NCI-H2227 treated with DMSO at 0.1 percent for 48 hours (cell line): ENCODE data around the gene GALNT12.
A peak's percentile ranks its signal among the peaks of the same experiment; 100 is the strongest.

ENCODE experiments used
- DNase-seq: peaks from one replicate; lab custom pipeline; 2025; lab: John Stamatoyannopoulos, UW

Gene GALNT12

DNA sequence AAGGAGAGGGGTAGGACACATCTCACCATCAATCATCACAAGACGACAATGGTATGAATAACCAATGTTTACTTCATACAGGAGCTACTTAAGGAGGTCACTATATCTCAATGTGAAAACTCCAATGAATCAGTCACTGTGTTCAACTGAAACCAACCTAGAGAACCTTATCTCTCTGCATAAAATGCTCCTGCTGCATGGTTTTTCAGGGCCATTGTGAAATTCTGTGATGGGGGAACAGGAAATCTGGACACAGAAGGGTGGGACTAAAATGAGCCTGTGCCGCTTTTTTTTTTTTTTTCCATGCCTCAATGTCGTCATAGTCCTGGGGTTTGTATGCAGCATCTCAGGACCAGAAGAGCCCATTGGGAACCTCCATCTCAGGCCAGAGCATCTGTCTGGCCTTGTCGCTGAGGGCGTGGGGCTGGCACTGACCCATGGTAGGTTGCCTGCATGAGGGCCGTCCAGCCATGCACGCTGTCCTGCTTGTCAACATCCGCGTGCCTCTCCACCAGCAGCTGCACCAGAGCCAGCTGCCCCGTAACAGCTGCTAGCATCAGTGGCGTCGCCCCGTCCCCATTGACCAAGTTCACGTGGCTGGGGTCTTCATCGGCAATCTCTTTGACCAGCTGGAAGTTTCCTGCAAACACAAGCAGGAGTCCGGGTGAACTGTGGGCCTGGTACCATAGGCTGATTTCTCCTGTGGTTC is 23.8 kb upstream of the GALNT12 start:
- no peak for DNase-seq

DNA sequence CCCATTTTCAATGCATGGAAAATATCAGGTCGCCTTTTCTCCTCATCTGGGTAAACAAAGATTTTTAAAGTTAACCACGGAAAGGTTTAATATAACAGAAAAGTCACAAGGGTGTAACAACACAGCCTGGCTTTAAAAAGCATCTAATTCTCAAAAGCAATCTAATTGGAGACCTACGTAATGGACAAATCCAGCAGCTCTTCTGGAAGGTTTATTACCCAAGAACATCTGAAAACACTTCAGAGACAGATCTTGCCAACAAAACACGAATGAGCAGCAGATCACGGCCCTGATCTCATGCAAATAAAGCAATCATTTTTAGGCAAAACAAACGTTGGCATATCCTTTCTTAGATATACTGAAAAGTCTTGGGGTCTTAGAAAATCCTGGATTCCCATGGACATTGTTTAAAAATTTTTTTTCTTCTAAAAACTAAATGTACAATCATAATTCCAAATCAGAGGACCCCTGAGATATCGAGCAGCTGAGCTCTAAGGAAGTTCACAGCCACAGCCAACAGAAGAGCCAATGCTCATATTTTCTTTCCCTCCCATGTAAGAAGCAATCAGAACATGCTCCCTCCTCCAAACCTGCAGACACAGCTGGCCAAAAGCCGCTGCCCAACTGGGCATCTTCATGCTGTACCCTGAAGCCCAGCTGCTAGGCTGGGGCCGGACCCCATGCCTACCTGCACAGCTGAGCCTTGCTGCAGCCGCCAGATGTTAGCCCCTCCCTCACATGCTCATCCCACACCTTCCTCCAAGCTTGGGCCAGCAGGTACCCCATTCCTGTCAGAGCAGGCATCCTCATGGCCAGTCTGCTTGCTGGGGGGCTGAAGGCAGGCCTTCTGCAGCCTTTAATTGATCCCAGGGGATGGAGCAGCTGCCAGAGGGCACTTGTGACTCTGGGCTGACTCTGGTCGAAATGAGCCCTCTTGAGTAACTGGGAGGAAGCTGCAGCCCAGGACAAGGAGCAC is 22.4 kb upstream of the GALNT12 start:
- no peak for DNase-seq

DNA sequence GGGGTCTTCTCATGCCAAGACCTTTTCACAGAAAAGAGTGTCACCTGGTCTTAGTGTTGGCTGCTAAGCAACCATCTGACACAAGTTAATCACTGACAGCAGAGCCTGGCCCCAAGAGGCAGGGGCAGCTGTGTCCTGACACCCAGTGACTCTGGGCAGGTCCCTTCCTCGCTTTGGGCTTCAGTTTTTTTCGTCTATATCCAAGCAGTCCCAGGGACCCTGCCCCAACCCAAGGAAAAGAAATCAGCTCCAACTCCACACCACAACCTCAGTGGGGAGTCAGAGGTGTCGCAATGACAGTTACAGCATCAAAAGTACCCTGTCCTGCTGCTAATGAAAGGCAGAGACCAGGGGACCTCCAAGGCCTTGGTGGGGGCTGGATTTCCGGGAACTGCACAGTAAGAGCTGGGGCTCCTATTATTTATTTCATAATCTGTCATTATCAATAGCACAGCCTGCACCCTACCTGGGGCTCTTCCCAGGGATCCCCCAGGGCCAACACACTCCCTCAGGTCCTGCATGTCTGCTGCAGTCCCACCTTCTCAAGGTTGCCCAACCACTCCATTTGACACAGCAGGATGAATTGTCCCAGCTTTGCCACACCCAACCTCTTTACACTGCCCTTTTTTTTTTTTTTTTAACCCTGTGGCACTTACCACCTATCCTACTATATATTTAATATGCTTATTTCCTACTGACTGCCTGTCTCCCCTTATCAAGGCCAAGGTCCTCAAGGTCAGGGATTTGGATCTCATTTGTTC is 20.5 kb upstream of the GALNT12 start:
- DNase-seq: no peak

DNA sequence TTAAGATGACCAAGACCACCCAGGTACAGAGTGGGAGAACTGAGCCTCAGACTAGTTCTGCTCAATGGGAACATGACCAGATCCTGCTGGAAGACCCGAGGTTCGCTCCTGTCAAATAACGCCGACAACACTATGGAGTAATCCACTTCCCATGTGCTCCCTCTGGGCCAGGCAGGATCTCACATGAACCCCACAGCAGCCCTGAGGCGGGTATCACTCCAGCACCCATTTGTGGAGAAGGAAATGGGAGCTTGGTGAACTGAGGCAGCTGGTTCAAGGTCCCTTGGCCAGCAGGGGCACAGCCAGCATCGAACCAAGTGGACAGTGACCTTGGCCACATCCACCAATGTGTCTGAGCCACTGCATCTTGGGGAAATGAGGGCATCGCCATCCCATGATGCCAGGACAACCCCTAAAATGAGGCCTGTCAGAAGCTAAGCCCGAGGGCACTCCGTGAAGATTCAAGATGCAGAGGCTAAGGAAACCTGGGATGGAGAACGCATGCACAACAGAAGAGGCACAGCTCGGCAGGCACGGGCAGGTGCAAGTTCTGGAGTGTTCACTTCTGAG is 19.6 kb upstream of the GALNT12 start:
- no peak for DNase-seq

DNA sequence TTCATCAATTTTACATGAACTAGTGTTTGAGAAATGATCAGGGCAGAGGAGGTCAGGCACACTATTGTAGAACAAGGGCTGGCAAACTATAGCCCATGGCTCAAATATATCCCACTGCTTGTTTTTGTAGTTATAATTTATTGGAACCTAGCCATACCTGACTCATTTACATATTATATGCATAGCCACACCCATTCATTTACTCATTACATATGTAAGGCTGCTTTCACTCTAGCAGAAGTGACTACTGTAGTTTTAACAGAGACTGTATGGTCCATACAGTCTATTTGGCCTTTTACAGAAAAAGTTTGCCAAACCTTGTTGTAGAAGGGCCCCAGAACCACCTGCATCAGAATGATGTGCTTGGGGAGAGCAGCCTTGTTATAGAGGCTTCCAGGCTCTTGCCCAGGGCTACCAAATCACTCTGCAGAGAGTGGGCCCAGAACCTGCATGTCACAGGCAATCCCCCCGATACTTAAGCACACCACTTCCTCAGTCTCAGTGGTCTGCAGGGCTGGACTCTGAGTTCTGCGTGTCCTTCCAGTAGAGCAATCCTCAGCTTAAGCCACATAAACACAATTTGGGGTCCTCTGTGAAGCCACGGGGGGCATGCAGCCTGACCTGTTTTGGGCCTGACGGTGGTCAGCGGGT is 17.9 kb upstream of the GALNT12 start:
- no peak for DNase-seq

DNA sequence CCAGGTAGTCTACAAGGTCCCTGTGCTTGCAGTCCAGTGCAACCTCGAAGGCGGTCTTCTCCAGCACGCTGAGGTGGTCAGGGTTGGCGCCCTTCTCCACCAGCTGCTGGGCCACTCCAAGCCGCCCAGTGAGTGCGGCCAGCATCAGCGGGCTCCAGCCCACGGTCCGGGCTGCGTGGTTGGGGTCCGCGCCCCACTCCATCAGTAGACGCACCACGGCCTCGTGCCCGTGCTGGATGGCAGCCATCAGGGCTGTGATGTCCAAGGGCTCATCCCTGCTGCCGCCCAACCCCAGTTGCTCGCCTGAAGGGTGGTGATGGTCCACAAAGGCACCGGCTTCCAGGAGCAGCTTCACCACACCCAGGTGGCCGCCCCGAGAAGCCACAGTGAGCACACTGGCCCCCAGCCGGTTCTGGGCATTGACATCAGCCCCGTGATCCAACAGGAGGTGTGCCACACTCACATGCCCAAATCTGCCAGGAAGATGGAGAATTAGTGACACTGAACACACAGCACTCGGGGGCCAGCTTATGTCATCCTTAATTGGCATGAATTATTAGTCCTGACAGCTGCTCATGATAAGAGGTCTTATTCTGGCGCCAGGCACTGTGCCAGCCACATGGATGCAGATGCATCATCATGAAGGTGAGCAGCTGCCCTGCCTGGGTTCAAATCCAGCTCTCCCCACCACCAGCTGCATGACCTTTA is 17.2 kb upstream of the GALNT12 start:
- DNase-seq: no peak

DNA sequence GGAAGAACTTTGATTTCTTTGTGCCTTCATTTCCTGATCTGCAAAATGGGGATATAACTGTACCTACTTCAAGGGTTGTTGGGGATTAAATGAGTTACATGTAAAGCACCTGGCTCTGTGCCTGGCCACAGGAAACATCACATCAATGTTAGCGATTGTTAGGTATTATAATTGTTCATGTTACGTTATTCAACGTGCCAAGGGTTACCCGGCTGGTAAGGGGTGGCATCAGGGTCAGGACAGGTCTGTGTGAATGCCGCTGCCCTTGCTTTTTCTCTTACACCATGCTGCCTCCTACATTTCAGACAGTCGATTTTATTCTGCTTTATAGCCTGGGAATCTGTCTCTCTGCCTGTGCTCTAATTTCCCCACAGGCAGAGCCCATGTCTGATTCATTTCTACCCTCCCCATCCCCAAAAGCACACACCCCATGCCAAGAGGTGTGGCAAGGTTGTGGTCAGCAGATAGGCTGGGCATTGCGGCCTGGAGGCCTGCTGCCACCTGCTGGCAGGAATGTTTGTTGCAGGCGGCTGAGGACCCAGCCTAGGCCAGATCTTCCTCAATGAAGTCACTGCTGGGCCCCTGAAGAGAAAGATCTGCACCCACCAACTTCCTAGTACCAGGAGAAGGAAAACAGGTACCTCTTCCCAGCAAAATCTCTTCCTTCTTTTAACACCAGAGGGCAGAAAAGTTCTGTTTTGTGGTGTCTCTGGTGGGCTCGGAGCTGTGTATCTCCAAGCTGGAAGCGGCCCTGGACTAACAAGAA is 16.4 kb upstream of the GALNT12 start:
- no peak for DNase-seq

DNA sequence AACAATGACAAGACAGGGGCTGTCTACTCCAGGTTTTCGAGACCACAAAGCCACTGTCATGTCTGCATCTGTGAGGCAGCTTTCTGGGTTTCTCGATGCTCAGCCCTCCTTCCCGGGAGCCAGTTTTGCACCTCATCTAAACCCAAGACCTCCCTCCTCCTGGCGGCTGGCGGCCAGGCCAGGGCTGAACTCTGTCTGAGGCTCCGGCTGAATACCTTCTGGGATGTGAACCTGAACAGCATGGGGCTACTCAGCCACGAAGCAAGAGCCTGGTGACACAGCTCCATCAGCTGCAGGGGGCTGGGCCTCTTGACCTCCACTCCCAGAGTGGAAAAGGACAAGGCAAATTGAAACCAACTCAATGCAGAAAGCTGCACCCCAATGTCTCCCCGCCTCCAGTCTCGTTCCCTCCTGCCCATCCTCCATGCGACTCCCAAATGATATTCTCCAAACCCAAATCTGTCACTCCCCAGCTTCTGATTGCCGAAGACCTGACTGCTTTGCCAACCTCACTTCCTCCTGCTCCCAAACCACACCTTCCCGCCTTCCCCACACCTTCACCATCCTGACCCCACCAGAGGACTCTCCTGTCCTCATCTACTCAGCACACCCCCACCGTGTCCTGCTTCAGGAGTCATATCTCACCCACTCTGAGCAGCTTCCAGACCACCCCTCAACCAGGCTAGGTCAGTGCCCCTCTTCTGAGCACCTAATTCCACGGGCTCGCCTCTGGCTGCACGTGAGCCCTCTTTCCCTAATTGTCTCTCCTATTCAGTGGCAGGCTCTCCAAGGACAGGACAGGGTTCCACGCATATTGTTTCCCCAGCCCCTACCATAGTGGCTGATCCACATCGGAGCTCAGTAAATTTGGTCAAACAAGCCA is 15.6 kb upstream of the GALNT12 start:
- no peak for DNase-seq

DNA sequence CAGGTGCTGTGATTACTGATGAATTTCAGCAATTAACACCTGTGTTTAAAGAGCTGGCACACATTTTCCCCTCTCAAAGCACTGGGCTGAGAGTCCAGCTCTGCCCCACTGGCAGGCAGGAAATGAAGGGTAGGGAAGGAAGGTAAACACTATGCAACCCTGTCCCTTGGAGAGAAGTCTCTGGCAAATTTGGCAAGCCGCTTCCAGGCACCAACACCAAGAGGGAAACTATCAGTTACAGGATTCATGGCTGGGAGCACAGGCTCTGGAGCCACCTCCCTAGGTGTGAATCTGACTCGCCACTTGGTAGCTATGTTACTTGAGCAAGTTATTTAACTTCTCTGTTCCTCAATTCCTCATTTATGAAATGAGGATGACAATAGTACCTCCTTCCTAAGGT is 14.4 kb upstream of the GALNT12 start:
- no peak for DNase-seq

DNA sequence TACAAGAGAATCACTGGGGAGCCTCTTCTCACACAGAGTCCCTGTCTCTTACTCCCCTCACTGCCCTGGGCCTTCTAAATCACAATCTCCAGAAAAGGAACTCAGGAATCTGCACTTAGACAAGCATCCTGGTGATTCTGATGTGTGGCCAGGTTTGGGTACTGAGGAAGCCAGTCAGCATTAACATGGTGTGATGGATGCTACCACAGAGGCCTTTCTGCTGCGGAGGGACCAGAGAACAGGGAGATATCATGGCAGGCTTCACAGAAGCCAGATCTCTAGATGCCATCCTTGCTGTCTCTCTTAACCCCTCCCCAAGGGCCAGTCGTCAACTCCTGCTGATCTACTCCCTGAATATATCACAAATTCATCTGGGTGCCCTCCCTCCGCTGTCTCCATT is 12.7 kb upstream of the GALNT12 start:
- DNase-seq: no peak

DNA sequence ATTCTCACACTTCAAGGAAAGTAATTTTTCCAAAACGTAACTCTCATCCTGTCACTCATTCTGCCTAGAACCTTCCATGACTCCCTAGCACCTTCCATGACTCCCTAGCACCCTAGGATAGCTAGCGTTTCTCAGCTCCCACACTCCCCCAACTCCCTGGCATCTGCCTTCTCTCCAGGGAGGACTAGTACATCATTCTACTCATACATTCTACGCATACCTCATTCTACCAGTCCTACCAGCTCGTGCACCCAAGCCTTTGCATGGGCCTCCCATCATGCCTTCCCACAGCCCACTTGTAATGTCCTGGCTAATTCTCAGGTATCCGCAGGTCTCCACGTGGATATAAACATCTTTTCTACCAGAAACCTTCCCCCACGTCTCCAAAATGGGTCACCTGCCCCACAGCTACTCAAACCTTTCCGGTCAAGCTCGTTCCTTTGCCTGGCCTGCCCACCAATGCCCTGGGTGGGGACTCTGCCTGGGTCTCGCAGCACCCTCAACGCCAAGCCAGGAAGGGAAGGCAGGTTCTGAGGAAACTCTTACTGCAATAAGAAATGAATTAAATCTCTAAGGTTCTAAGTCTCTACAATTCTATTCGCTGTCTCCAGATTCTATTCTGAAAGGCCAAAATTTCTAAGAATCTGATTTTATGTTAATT is 12.0 kb upstream of the GALNT12 start:
- DNase-seq: no peak

DNA sequence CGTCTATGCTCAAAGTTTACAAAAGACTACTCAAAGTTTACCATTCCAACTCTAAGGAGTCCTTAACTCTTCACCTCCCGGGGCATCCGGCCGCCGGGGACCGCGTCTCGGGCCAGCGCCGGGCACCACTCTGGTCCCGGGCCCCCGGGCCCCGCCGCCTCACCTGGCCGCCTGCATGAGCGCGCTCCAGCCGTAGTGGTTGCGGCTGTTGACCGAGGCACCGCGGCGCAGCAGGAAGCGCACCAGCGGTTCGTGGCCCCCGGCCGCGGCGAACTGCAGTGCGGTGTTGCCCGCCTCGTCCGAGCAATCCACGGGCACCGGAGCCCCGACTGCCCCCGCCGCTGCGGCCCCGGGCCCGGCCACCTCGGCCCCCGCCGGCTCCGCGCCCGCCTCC is 11.5 kb upstream of the GALNT12 start:
- no peak for DNase-seq

DNA sequence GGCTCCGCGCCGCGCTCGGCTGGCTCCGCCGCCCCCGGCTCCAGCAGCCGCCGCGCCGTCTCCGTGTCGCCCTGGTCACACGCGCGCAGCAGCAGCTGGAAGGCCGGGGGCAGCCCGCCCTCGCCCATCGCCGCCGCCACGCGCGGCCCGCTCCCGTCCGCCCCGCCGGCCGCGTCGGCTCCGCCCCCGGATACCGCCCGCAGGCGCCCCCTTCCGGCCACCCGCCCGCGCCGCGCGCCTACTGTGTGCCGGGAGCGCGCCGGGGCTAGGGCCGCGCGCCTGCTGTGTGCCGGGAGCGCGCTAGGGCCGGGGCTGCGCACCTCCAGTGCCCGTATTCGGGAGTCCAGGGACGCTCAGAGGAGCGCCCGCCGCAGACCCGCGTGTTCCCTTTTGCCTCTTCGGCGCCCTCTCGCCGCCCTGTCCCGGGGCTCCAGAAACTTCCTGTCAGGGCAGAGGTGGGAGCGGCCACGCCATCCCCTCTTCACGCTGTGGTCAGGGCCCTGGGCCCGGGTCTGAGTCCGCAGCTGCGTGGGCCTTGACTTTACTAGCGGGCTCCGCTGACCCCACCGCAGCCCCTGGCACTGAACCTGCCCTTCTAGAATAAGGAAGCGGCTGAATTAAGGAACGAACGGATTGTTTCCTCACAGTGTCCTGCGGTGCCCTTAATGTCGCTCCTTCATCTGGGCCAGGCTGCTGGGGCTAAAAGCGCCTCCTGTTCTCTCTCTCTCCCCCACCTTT is 10.9 kb upstream of the GALNT12 start, which contains the start of gene ANKS6:
TSS of gene ANKS6 (minus strand) at position 192 of the 738 bp plus-strand sequence. CDS start at position 128, 64 bp downstream.
- peak; percentile 47 for DNase-seq

DNA sequence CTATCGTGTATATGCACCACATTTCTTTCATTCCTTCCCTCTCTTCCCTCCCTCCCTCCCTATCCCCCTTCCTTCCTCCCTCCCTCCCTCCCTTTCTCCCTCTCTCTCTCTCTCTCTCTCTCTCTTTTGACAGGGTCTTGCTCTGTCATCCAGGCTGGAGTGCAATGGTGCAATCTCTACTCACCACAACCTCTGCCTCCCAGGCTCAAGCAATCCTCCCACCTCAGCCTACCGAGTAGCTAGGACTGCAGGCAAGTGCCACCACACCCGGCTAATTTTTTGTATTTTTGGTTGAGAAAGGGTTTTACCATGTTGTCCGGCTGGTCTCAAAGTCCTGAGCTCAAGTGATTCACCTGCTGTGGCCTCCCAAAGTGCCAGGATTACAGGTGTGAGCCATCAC is 10.0 kb upstream of the GALNT12 start:
- no peak for DNase-seq

DNA sequence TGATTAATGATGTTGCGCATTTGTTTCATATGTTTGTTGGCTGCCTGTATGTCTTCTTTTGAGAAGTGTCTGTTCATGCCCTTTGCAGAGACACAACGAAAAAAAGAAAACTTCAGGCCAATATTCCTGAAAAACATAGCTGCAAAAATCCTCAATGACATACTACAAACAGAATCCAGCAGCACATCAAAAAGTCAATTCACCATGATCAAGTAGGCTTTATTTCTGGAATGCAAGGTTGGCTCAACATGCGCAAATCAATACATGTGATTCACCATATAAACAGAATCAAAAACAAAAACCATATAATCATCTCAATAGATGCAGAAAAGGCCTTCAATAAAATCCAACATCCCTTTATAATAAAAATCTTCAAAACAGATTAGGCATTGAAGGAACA is 9.2 kb upstream of the GALNT12 start:
- no peak for DNase-seq

DNA sequence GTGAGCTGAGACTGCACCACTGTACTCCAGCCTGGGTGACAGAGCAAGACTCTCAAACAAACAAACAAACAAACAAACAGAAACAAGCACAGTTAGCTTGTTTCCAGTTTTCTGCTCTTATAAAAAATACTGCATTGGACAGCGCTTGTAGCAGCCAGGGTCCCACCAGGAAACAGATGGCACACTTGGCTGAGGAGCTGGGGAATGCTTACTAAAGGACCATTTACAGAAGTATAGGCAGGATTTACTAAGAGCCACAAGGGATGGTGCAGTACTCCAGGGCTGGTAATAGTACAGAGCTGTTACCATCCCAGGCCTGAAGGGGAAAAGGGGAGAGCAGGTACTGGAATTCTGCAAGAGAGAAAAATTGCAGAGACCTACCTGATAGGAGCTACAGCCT is 5.9 kb upstream of the GALNT12 start:
- no peak for DNase-seq

DNA sequence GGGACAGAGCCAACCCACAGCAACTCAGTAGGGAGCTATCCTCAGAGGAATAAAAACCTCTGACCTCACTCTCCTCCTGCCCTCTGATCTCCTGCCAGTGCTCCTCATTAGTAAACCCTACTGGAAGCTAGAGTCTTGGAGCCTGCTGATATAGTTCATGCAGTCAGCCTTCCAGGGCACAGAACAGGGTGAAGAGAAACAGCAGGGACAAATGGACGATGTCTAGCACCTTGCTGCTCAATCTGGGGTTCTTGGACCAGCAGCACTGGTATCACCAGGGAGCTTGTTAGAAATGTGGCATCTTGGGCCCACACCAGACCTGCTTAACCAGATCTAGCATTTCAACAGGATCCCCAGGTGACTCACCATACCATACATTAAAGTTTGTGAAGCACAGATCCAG is 5.5 kb upstream of the GALNT12 start:
- no peak for DNase-seq

DNA sequence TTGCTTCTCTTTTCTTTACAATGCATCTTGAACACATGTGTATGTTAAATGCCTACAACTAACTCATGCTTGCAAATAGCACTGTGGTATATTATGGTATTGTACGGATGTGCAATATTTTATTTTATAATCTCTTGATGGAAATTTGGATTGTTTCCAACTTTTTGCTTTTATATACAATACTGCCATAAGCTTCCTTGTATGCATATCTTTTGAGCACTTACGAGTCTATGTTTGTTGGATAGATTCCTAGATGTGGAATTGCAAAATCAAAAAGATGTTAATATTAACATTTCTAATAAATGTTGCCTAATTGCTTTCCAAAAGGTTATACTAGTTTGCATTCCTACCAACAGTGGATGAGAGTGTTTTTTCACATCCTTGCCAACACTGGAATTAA is 3.4 kb upstream of the GALNT12 start:
- DNase-seq: no peak
